Measurements from ENCODE around the gene CDC42BPA.

GRCh38 chr1:226975259-226976250 lies 342.7 kb downstream of the CDC42BPA start:
- TF ChIP-seq, protein P1, sequence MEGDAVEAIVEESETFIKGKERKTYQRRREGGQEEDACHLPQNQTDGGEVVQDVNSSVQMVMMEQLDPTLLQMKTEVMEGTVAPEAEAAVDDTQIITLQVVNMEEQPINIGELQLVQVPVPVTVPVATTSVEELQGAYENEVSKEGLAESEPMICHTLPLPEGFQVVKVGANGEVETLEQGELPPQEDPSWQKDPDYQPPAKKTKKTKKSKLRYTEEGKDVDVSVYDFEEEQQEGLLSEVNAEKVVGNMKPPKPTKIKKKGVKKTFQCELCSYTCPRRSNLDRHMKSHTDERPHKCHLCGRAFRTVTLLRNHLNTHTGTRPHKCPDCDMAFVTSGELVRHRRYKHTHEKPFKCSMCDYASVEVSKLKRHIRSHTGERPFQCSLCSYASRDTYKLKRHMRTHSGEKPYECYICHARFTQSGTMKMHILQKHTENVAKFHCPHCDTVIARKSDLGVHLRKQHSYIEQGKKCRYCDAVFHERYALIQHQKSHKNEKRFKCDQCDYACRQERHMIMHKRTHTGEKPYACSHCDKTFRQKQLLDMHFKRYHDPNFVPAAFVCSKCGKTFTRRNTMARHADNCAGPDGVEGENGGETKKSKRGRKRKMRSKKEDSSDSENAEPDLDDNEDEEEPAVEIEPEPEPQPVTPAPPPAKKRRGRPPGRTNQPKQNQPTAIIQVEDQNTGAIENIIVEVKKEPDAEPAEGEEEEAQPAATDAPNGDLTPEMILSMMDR (IDR thresholded peaks at IDR 0.05) = no peak
- TF ChIP-seq POLR2AphosphoS5 (IDR thresholded peaks at IDR 0.05) = no peak

Measured in stomach (tissue), 4 donors.